Liver (tissue), 3 donors: ENCODE measurements around the gene FARS2.

Experiments used
- GABPA ChIP-seq, 2 donors: IDR thresholded peaks in 1 of 2; conservative IDR thresholded peaks in 1 of 2; 2 replicates each; pipeline ENCODE4 v1.6.1; 2016; ENCODE audit warnings: antibody characterized with exemption in 2 of 2, mild to moderate bottlenecking in 1 of 2, moderate library complexity in 1 of 2
- HNF4G ChIP-seq: IDR thresholded peaks from 2 replicates; pipeline ENCODE4 v1.6.1; 2016; ENCODE audit warnings: antibody characterized with exemption
- JUND ChIP-seq, 2 donors: IDR thresholded peaks; 2 replicates each; pipeline ENCODE4 v1.6.1; 2016; ENCODE audit warnings: antibody characterized with exemption in 2 of 2
- SP1 ChIP-seq: IDR thresholded peaks from 2 replicates; pipeline ENCODE4 v1.6.1; 2018; ENCODE audit warnings: antibody characterized with exemption, mild to moderate bottlenecking
- TAF1 ChIP-seq: conservative IDR thresholded peaks from 2 replicates; pipeline ENCODE4 v1.6.1; 2016; ENCODE audit warnings: antibody characterized with exemption, mild to moderate bottlenecking
- YY1 ChIP-seq: IDR thresholded peaks from 2 replicates; pipeline ENCODE4 v1.6.1; 2016; ENCODE audit warnings: antibody characterized with exemption, mild to moderate bottlenecking
- TF ChIP-seq, protein P1 (sequence below): fragments of 150-350 bp; IDR thresholded peaks from 2 replicates; pipeline ENCODE4 v1.5.1; 2017; ENCODE audit warnings: improper control_type of control experiment, low read depth, low read length; ENCODE audit not compliant: missing input control
- TF ChIP-seq, protein P2 (sequence below): IDR thresholded peaks from 2 replicates; pipeline ENCODE4 v1.6.1; 2016; ENCODE audit warnings: antibody characterized with exemption
- TF ChIP-seq, protein P3 (sequence below): IDR thresholded peaks from 2 replicates; pipeline ENCODE4 v1.6.1; 2016; ENCODE audit warnings: antibody characterized with exemption, mild to moderate bottlenecking
- TF ChIP-seq, protein P4 (sequence below): IDR thresholded peaks from 2 replicates; pipeline ENCODE4 v1.6.1; 2016; ENCODE audit warnings: antibody characterized with exemption
- TF ChIP-seq, protein P5 (sequence below): IDR thresholded peaks from 2 replicates; pipeline ENCODE4 v1.6.1; 2016; ENCODE audit warnings: antibody characterized with exemption
- donor health status: healthy.
- donor health status: healthy.

DNA sequence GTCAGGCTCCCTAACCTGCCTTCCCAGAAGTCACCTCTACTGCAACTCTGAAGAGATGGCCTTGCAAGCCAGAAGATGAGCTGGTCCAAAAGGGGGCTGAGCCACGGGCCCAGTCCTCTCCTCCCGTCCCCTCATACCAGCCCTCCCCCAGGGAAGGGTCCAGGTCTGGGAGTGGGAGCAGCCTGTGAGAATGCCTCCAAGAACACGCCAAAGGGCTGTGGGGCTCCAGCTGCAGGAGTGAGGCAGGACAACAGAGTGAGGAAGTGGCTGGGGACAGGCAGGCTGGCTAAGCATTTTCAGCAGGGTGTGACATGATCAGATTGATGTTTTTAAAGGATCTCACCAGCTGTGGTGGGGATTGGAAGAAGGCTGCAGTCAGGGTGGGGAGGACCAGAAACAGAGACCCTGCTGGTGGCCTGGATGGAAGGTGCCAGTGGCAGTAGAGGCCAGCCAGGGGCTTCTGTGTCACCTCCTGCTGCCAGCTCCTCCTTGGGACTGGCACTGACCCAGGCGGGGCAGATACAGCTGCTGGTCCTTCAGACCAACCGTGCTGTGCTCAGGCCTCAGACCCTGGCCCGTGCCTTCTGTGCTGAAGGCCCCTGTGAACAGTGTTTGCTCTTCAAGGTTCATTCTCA, 487.8 kb downstream of the FARS2 start:
- TF ChIP-seq, protein P1, sequence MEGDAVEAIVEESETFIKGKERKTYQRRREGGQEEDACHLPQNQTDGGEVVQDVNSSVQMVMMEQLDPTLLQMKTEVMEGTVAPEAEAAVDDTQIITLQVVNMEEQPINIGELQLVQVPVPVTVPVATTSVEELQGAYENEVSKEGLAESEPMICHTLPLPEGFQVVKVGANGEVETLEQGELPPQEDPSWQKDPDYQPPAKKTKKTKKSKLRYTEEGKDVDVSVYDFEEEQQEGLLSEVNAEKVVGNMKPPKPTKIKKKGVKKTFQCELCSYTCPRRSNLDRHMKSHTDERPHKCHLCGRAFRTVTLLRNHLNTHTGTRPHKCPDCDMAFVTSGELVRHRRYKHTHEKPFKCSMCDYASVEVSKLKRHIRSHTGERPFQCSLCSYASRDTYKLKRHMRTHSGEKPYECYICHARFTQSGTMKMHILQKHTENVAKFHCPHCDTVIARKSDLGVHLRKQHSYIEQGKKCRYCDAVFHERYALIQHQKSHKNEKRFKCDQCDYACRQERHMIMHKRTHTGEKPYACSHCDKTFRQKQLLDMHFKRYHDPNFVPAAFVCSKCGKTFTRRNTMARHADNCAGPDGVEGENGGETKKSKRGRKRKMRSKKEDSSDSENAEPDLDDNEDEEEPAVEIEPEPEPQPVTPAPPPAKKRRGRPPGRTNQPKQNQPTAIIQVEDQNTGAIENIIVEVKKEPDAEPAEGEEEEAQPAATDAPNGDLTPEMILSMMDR: no peak
- TF ChIP-seq TAF1: no peak
- TF ChIP-seq, protein P2, sequence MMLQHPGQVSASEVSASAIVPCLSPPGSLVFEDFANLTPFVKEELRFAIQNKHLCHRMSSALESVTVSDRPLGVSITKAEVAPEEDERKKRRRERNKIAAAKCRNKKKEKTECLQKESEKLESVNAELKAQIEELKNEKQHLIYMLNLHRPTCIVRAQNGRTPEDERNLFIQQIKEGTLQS: no peak
- TF ChIP-seq YY1: no peak
- TF ChIP-seq HNF4G: no peak
- TF ChIP-seq, protein P3, sequence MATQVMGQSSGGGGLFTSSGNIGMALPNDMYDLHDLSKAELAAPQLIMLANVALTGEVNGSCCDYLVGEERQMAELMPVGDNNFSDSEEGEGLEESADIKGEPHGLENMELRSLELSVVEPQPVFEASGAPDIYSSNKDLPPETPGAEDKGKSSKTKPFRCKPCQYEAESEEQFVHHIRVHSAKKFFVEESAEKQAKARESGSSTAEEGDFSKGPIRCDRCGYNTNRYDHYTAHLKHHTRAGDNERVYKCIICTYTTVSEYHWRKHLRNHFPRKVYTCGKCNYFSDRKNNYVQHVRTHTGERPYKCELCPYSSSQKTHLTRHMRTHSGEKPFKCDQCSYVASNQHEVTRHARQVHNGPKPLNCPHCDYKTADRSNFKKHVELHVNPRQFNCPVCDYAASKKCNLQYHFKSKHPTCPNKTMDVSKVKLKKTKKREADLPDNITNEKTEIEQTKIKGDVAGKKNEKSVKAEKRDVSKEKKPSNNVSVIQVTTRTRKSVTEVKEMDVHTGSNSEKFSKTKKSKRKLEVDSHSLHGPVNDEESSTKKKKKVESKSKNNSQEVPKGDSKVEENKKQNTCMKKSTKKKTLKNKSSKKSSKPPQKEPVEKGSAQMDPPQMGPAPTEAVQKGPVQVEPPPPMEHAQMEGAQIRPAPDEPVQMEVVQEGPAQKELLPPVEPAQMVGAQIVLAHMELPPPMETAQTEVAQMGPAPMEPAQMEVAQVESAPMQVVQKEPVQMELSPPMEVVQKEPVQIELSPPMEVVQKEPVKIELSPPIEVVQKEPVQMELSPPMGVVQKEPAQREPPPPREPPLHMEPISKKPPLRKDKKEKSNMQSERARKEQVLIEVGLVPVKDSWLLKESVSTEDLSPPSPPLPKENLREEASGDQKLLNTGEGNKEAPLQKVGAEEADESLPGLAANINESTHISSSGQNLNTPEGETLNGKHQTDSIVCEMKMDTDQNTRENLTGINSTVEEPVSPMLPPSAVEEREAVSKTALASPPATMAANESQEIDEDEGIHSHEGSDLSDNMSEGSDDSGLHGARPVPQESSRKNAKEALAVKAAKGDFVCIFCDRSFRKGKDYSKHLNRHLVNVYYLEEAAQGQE: no peak
- TF ChIP-seq, protein P4, sequence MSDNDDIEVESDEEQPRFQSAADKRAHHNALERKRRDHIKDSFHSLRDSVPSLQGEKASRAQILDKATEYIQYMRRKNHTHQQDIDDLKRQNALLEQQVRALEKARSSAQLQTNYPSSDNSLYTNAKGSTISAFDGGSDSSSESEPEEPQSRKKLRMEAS: no peak
- TF ChIP-seq JUND (IDR thresholded peaks at IDR 0.05): no peak
- TF ChIP-seq, protein P5, sequence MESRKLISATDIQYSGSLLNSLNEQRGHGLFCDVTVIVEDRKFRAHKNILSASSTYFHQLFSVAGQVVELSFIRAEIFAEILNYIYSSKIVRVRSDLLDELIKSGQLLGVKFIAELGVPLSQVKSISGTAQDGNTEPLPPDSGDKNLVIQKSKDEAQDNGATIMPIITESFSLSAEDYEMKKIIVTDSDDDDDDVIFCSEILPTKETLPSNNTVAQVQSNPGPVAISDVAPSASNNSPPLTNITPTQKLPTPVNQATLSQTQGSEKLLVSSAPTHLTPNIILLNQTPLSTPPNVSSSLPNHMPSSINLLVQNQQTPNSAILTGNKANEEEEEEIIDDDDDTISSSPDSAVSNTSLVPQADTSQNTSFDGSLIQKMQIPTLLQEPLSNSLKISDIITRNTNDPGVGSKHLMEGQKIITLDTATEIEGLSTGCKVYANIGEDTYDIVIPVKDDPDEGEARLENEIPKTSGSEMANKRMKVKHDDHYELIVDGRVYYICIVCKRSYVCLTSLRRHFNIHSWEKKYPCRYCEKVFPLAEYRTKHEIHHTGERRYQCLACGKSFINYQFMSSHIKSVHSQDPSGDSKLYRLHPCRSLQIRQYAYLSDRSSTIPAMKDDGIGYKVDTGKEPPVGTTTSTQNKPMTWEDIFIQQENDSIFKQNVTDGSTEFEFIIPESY: no peak
- no peak for TF ChIP-seq GABPA (IDR thresholded peaks at IDR 0.05 in 1 of 2, conservative IDR thresholded peaks at IDR 0.05 in 1 of 2)
- TF ChIP-seq SP1: no peak
